ENCODE results near the gene ETV6.

ETV6 gene

GRCh38 chr12:11771356-11771755 is 121.9 kb downstream of the ETV6 start:
- H3K4me3 ChIP-seq (ENCODE audit: low read depth, low read length), result no peak overlapping the region
- in situ Hi-C loops (cut with HindIII; ENCODE audit: low sequenced_read_pairs), result no loop called here
- TF ChIP-seq CTCF (IDR thresholded peaks at IDR 0.05; ENCODE audit: low read depth, low read length, missing control alignments), result no peak
- no peak for DNase-seq (ENCODE audit: low read depth)

GRCh38 chr12:11771895-11772502 is 122.5 kb downstream of the ETV6 start:
- in situ Hi-C loops (cut with HindIII; ENCODE audit: low sequenced_read_pairs), result no loop called here
- no peak for DNase-seq (ENCODE audit: low read depth)
- TF ChIP-seq CTCF (IDR thresholded peaks at IDR 0.05; ENCODE audit: low read depth, low read length, missing control alignments), result no peak
- no peak overlapping the region for H3K4me3 ChIP-seq (ENCODE audit: low read depth, low read length)

- DNase-seq (ENCODE audit: low read depth), result no peak
- TF ChIP-seq CTCF (IDR thresholded peaks at IDR 0.05; ENCODE audit: low read depth, low read length, missing control alignments), result no peak
- no peak overlapping the region for H3K4me3 ChIP-seq (ENCODE audit: low read depth, low read length)
- in situ Hi-C loops (cut with HindIII; ENCODE audit: low sequenced_read_pairs), result no loop called here
Measured at GRCh38 chr12:11773889-11774677, 124.6 kb downstream of the ETV6 start.

GRCh38 chr12:11774821-11775220 is 125.3 kb downstream of the ETV6 start:
- DNase-seq (ENCODE audit: low read depth), result no peak
- H3K4me3 ChIP-seq (ENCODE audit: low read depth, low read length), result no peak overlapping the region
- TF ChIP-seq CTCF (IDR thresholded peaks at IDR 0.05; ENCODE audit: low read depth, low read length, missing control alignments), result no peak
- in situ Hi-C loops (cut with HindIII; ENCODE audit: low sequenced_read_pairs), result no loop called here

GRCh38 chr12:11776316-11776715 is 126.8 kb downstream of the ETV6 start:
- in situ Hi-C loops (cut with HindIII; ENCODE audit: low sequenced_read_pairs), result no loop called here
- no peak for TF ChIP-seq CTCF (IDR thresholded peaks at IDR 0.05; ENCODE audit: low read depth, low read length, missing control alignments)
- DNase-seq (ENCODE audit: low read depth), result no peak
- H3K4me3 ChIP-seq (ENCODE audit: low read depth, low read length), result no peak overlapping the region

- TF ChIP-seq CTCF (IDR thresholded peaks at IDR 0.05; ENCODE audit: low read depth, low read length, missing control alignments), result no peak
- no peak for DNase-seq (ENCODE audit: low read depth)
- no peak overlapping the region for H3K4me3 ChIP-seq (ENCODE audit: low read depth, low read length)
- in situ Hi-C loops (cut with HindIII; ENCODE audit: low sequenced_read_pairs), result no loop called here
Measured at GRCh38 chr12:11777451-11777850, 128.0 kb downstream of the ETV6 start.

All from astrocyte of the cerebellum (primary cell).